K562 (cell line): ENCODE data around the gene KLHL33. TPM values are rescaled to one million over a fixed set of nuclear protein-coding genes. Genes with fewer than 3 reads are reported as not detected.
A peak's percentile ranks its signal among the peaks of the same experiment; 100 is the strongest.

Experiments used
- ATAC-seq: fragments of 200-7000 bp; cut with Tn5 transposase; 3 replicates; pipeline ENCODE4 v1.9.1; 2020; ENCODE audit warnings: moderate library complexity
- BruUV-seq: library from RNA; stranded (reverse); fragments of 400-500 nt; replicated peaks from 2 replicates; lab custom pipeline; 2021; lab: Mats Ljungman, UMichigan
- CTCF ChIA-PET: fragments of 300-600 bp; formaldehyde crosslinking; extraction: SDS; loops from one replicate; lab custom pipeline; 2021; ENCODE audit warnings: low intra/inter-chr PET ratio; lab: Yijun Ruan, JAX
- POLR2A ChIA-PET: fragments of 300-600, 350-650 bp; sonication (Branson Sonifier 250); formaldehyde crosslinking; extraction: SDS; loops from one replicate; lab custom pipeline; 2021; ENCODE audit warnings: antibody characterized with exemption, inconsistent platforms; lab: Yijun Ruan, JAX
- DNase-seq, 4 experiments: peaks; one replicate each; pipeline versions ENCODE4 v3.0.0 to v3.0.0-alpha.2; 2011 to 2018; ENCODE audit warnings: low spot score in 3 of 4, mixed read lengths in 3 of 4; ENCODE audit errors: extremely low read depth in 1 of 4
- FAIRE-seq: peaks from 2 replicates; lab custom pipeline; 2011; peaks lifted over from hg19 to GRCh38; lab: Jason Lieb, UNC
- H2AFZ ChIP-seq: 2 replicates; pipeline ENCODE4 v1.6.0; 2011; ENCODE audit warnings: low read depth, low read length, control low read depth, inconsistent platforms
- H3K27ac ChIP-seq: fragments of 200-600 bp; 3 replicates; pipeline ENCODE4 v1.8.0; 2011; ENCODE audit warnings: low read depth, mild to moderate bottlenecking, control low read depth, inconsistent platforms, low read length, moderate library complexity, mixed read lengths; ENCODE audit errors: extremely low read depth
- H3K27me3 ChIP-seq, 2 experiments: fragments of 300-600 bp in 1 of 2; 2 replicates in 1 of 2; 3 replicates in 1 of 2; pipeline versions ENCODE4 v1.6.0 to v1.8.0; 2011; ENCODE audit warnings: inconsistent platforms in 2 of 2, low read length in 2 of 2, mild to moderate bottlenecking in 1 of 2, mixed read lengths in 1 of 2, moderate library complexity in 1 of 2; ENCODE audit not compliant: control insufficient read depth in 2 of 2, insufficient read depth in 2 of 2
- H3K36me3 ChIP-seq: fragments of 300-600 bp; 3 replicates; pipeline ENCODE4 v1.8.0; 2011; ENCODE audit warnings: mild to moderate bottlenecking, low read length, inconsistent platforms; ENCODE audit not compliant: control insufficient read depth, insufficient read depth
- H3K4me1 ChIP-seq, 2 experiments: fragments of 200-600 bp in 1 of 2; replicated peaks in 1 of 2; 2 replicates in 1 of 2; 3 replicates in 1 of 2; pipeline versions ENCODE4 v1.5.1 to v1.8.0; 2011; ENCODE audit warnings: inconsistent platforms in 2 of 2, low read length in 2 of 2, mild to moderate bottlenecking in 1 of 2, mixed read lengths in 1 of 2, moderate library complexity in 1 of 2; ENCODE audit not compliant: control insufficient read depth in 2 of 2, insufficient read depth in 2 of 2
- H3K4me2 ChIP-seq: 2 replicates; pipeline ENCODE4 v1.6.1; 2011; ENCODE audit warnings: low read length, control low read depth, inconsistent platforms, mixed read lengths; ENCODE audit not compliant: insufficient read depth
- H3K4me3 ChIP-seq: fragments of 200-600 bp; sonication (generic), shearing (Covaris generic); 2 replicates; pipeline ENCODE4 v1.5.1; 2016; ENCODE audit warnings: control low read depth, inconsistent platforms
- H3K79me2 ChIP-seq: fragments of 200-600 bp; 3 replicates; pipeline ENCODE4 v1.8.0; 2011; ENCODE audit warnings: low read length, inconsistent platforms; ENCODE audit not compliant: control insufficient read depth, insufficient read depth
- H3K9ac ChIP-seq, 2 experiments: 2 replicates each; pipeline versions ENCODE4 v1.6.0 to v1.6.1; 2011; ENCODE audit warnings: low read depth in 2 of 2, low read length in 2 of 2, control low read depth in 1 of 2, inconsistent platforms in 1 of 2, mild to moderate bottlenecking in 1 of 2, mixed read lengths in 1 of 2; ENCODE audit not compliant: insufficient read depth in 1 of 2
- H3K9me1 ChIP-seq: one replicate; pipeline ENCODE4 v1.6.0; 2011; ENCODE audit warnings: inconsistent platforms, mild to moderate bottlenecking, low read length, moderate library complexity; ENCODE audit not compliant: control insufficient read depth, insufficient read depth
- H3K9me3 ChIP-seq: replicated peaks from 2 replicates; pipeline ENCODE4 v1.5.1; 2011; ENCODE audit warnings: low read depth, low read length, inconsistent platforms; ENCODE audit not compliant: control insufficient read depth, insufficient read depth
- H4K20me1 ChIP-seq: replicated peaks from 2 replicates; pipeline ENCODE4 v1.6.1; 2011; ENCODE audit warnings: low read length, inconsistent platforms, mixed read lengths; ENCODE audit not compliant: control insufficient read depth, insufficient read depth
- NRF1 ChIP-seq, 2 experiments: fragments of 450-650 bp; IDR thresholded peaks in 1 of 2; conservative IDR thresholded peaks in 1 of 2; 2 replicates each; pipeline ENCODE4 v1.6.1; 2014; ENCODE audit warnings: mild to moderate bottlenecking in 2 of 2
- WGBS: fragments of 100-300 bp; shearing (Covaris generic); methylation state at CpG from one replicate; pipeline ENCODE4 v1.1.6; 2016; ENCODE audit warnings: low coverage, mixed read lengths; ENCODE audit not compliant: insufficient coverage; ENCODE audit errors: missing lambda C conversion rate; 5-methylcytosine and 5-hydroxymethylcytosine counted together
- in situ Hi-C: fragments of 300-500 bp; cut with MboI; formaldehyde crosslinking; loops from 4 replicates; pipeline ENCODE4 v1.15.0; 2018; ENCODE audit warnings: inconsistent platforms, mixed read lengths
- intact Hi-C: fragments of 100-400 bp; cut with micrococcal nuclease; formaldehyde crosslinking; loops from 2 replicates; pipeline ENCODE4 v1.14.2; 2022
- polyA plus RNA-seq, 8 experiments: library from polyadenylated mRNA; depleted of rRNA in 4 of 8; stranded (reverse) in 5 of 8; unstranded in 3 of 8; fragments of >200 nt; fragmentation: Nextera tagmentation in 2 of 8; fragmentation: Illumina TruSeq in 1 of 8; extraction: Ambion mirVana in 2 of 8; extraction: Trizol in 1 of 8; gene quantifications; 2 replicates each; pipeline versions ENCODE4 v1.2.1 to v1.2.3, GENCODE V29; 2011 to 2014; ENCODE audit warnings: inconsistent platforms in 1 of 8, missing spikeins in 1 of 8
- total RNA-seq, 7 experiments: library from RNA; depleted of rRNA in 6 of 7; stranded (reverse); fragments of >200 nt in 6 of 7; fragmentation: Illumina TruSeq in 2 of 7; extraction: Trizol in 2 of 7; gene quantifications; 2 replicates each; pipeline versions ENCODE4 v1.2.1 to v1.2.3, GENCODE V29; 2011 to 2021; ENCODE audit warnings: low replicate concordance in 1 of 7
- TF ChIP-seq, protein P1 (sequence below): fragments of 250-450 bp; sonication (Bioruptor Pico); IDR thresholded peaks from 2 replicates; pipeline ENCODE4 v1.5.0; 2021

Gene KLHL33
- total and polyA plus RNA-seq, 9 of the 15 experiments (the other 6 are each of a cell fraction or from before 2014, with no cell fraction given) = 0.04 to 0.27 (median 0.13) TPM; not detected in 6

- Histone ChIP-seq H3K27me3 (no peaks in the 10 kb centered on the region), H3K4me3 (no peak overlapping the region)
- ATAC-seq = no peak
- TF ChIP-seq, protein P1, sequence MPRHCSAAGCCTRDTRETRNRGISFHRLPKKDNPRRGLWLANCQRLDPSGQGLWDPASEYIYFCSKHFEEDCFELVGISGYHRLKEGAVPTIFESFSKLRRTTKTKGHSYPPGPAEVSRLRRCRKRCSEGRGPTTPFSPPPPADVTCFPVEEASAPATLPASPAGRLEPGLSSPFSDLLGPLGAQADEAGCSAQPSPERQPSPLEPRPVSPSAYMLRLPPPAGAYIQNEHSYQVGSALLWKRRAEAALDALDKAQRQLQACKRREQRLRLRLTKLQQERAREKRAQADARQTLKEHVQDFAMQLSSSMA (CRISPR knock-in tag) = no peak
- TF ChIP-seq NRF1 (conservative IDR thresholded peaks at IDR 0.05 in 1 of 2, IDR thresholded peaks at IDR 0.05 in 1 of 2) = peak; percentile 25 to 31; a peak in 2 of 4 replicates
- TF ChIP-seq, all 486 proteins: peak for 1
- Histone ChIP-seq H3K36me3 (no peaks in the 10 kb centered on the region), H3K9me3 (no peaks in the 10 kb centered on the region), H3K9ac (no peak overlapping the region), H3K4me1 (peaks cover 4 to 13% of the 10 kb centered on the region in 2 experiments; a peak in 4 of 5 replicates), H3K79me2 (no peaks in the 10 kb centered on the region), H2AFZ (no peak overlapping the region), H3K27ac (no peak overlapping the region), H3K9me1 (no peaks in the 10 kb centered on the region), H4K20me1 (no peaks in the 10 kb centered on the region), H3K4me2 (no peak overlapping the region)
- 49% methylated on average over 10 of the region's 44 CpGs for WGBS
- in situ Hi-C loops = no loop called here
- CTCF ChIA-PET = no interaction called here
- BruUV-seq = no TSS peak
- no peak for FAIRE-seq
- POLR2A ChIA-PET = no interaction called here
- intact Hi-C loops = no loop called here
- DNase-seq = no peak
Measured at GRCh38 chr14:20434701-20435581, 1.0 kb downstream of the KLHL33 start.
